Right ventricle myocardium inferior (tissue), 1 donor: ENCODE results near the gene TAS2R9. TPM values are rescaled to one million over a fixed set of nuclear protein-coding genes. Genes with fewer than 3 reads are reported as not detected.
A peak's percentile ranks its signal among the peaks of the same experiment; 100 is the strongest.
"Not testable (repeated sequence)": the region's sequence is repeated elsewhere in the genome, so short reads cannot be mapped to it uniquely, and the experiment has no call there.

Experiments used
- ATAC-seq: fragments of 200-7000 bp; cut with Tn5 transposase; one replicate; pipeline ENCODE4 v1.9.1; 2020; ENCODE audit warnings: mild to moderate bottlenecking, moderate library complexity
- DNase-seq: peaks from one replicate; pipeline ENCODE4 v3.0.0; 2021; ENCODE audit errors: missing footprints
- intact Hi-C: fragments of 100-400 bp; cut with DNase I; formaldehyde crosslinking; loops from one replicate; pipeline ENCODE4 v1.11.0; 2022
- long read RNA-seq: library from polyadenylated mRNA; unstranded; transcript quantifications from one replicate; pipeline ENCODE4 v2.0.0, GENCODE V29; 2021
- total RNA-seq: library from RNA; stranded (reverse); fragmentation: NEBNext Ultra II Directional; extraction: Animal tissue kit (Norgen Biotek cat#: 25700); gene quantifications from one replicate; pipeline ENCODE4 v1.2.1, GENCODE V29; 2021
- donor health status: DM: no; HTN: yes; CAD: no; lungs with severe emphysema.

Gene TAS2R9, protein sequence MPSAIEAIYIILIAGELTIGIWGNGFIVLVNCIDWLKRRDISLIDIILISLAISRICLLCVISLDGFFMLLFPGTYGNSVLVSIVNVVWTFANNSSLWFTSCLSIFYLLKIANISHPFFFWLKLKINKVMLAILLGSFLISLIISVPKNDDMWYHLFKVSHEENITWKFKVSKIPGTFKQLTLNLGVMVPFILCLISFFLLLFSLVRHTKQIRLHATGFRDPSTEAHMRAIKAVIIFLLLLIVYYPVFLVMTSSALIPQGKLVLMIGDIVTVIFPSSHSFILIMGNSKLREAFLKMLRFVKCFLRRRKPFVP
- total RNA-seq: not detected
- long read RNA-seq: 0 reads

DNA sequence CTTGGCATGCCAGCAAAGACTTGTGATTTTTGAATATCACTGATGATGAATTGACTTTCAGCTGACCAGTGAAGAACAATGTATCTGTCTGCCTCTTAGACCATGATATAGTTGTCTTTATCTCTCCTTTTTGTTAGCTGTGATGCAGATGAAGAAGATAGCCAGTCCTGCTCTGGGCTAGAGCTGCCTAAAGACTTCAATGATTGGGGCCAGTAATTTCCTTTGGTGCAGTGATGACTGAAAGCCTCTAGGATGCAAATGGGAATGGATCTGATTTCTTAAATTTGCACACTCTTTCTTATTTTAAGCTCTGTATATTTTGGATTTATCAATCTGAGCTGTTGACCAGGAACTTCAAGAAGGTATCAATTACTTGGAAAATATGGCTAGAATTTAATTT lies at the start of gene TAS2R9:
Gene TAS2R9 (minus strand): TSS at position 101 of the 400 bp plus-strand sequence. CDS start 93 bp downstream, at position 8.
- intact Hi-C loops: no loop called here
- ATAC-seq (no peak), DNase-seq (no peak)

DNA sequence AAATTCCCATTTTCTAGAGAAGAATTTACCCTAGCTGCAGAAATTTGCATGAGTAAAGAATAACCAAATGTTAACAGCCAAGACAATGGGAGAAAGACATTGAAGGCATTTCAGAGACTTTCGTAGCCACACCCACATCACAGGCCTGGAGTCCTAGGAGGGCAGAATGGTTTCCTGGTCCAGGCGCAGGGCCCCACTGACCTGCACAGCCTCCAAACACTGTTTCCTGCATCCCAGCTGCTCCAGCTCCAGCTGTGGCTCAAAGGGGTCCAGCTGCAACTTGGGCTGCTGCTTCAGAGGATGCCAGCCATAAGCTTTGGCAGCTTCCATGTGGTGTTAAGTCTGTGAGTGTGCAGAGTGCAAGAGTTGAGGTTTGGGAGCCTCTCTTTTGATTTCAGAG lies 45.8 kb upstream of the TAS2R9 start:
- no peak for ATAC-seq
- intact Hi-C loops: no loop called here

DNA sequence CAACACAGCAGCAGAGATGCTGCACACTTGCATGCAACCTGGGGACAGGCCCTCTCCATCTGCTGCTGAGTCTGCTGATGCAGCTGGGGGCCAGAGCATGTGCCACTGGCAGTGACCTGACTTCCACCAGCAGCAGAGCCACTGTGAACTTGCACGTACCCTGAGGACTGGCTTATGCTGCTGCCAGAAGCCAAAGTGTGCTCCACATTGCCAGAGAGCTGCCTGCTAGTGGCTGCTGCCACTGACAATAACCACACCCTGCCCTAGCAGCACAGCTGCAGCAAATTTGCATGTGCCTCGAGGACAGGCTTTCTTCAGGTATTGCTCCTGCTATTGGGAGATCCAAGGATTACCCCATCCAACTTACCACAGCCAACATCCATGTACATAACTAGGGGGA lies 43.8 kb upstream of the TAS2R9 start:
- no peak for ATAC-seq
- DNase-seq: no peak
- intact Hi-C loops: no loop called here

More for the DNA sequence above, 45.8 kb upstream of the TAS2R9 start:
- DNase-seq: peak; percentile 50

DNA sequence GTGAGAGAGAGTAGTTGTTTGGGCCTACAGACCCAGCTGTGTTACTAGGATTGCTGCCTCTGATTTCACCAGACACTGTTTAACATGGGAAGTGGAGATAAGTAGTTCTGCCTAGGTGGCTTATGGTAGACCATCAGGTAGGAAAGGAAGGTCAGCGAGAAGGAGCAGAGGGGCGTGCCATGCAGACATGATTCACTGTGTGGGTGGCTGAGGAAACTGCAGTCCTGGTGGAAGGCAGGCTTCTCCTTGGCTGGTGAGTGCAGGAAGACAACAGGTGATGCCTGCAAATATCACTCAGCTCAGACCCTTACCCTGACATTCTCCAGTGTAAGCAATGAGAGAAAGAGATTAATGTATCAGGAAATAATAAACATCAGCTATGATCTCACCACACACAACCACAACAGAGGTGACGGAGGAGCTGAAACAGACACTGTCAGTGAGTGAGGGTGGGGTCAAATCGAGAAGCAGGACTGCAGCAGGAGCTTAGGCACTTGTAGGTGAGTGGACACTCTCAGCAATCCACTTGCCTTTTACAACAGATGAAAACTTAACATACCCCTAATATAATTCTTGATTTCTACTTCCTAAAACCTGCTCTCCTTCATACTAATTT lies 41.4 kb upstream of the TAS2R9 start:
- DNase-seq: no peak
- ATAC-seq: no peak
- intact Hi-C loops: no loop called here

DNA sequence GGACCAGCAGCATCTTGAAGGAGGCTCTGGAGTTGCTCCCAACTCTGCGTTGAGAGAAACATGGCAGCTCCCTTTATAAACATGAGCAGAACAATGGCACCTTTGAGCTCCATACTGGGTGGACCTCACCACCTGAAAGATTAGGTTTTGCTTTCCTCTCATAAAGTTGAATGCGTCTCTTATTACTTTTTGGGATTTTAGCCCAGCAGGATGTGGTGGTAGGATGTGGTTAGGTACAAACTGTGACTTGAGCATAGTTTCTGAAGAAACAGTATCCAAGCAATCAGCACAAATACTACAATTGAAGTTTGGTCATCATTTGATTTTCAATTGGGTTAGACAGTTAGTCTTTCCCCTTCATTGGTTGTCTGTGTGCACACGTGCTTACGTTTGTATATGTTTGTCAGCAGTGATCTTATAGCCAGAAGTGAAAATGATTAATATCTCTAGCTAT lies 39.5 kb upstream of the TAS2R9 start, which contains the start of gene PRR4:
Gene PRR4 (minus strand): TSS at position 51 of the 454 bp plus-strand sequence. CDS start 38 bp downstream, at position 13.
- ATAC-seq (no peak), DNase-seq (no peak)
- intact Hi-C loops: no loop called here

DNA sequence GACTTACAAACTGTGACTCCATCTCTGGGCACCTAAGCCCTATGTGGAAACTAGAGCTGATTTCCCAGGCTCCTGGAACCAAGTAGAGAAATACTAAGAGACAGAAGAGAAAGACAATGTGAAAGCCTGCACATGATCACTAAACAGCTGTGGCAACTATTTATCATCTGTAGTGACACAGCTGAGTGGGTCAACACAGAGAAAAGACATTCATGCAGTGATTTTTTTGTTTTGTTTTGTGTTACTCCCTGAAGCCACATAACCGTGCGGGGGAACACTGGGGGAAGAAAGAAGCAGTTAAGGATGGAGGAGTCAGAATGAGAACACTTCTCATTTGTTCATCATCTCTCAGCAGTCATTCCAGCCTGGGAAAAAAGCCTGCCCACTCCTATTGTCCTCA lies 37.8 kb upstream of the TAS2R9 start:
- ATAC-seq: no peak
- no peak for DNase-seq
- intact Hi-C loops: no loop called here

DNA sequence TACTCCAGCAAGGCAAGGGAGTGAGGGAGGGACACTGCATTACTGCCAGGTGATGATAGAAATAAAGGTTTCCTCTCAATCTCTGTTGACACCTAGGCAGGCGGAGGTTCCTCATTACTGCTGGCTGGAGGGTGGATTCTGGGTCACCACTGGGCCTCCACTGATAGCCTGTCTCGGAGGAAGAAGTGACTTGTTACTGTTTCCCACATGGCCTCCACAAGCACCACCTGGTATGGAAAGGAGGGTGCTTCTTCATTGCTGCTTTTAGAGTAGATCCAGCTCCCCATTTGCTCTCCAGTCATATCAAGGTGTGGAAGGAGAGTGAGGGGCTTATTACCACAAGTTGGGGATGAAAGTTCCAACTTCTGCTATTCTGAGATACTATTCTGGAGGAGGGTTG lies 32.9 kb upstream of the TAS2R9 start:
- no peak for ATAC-seq
- intact Hi-C loops: no loop called here
- no peak for DNase-seq

DNA sequence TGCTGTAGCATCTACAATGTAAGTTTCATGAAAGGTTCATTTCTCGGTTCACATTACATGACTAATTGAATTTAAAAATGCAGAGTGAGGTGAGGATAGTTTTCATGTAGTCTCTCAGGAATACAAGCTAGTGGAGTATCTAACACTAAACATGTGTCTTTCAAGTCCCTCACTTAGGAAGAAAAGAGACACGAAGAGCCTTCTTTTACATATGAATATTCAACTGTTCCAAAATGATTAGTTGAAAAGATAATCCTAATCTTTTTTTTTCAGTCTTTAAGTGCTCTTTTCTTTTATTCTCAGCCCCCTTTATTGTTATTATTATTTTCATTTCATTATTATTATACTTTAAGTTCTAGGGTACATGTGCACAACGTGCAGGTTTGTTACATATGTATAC lies 28.5 kb upstream of the TAS2R9 start:
- intact Hi-C loops: no loop called here
- DNase-seq: no peak
- ATAC-seq: no peak

DNA sequence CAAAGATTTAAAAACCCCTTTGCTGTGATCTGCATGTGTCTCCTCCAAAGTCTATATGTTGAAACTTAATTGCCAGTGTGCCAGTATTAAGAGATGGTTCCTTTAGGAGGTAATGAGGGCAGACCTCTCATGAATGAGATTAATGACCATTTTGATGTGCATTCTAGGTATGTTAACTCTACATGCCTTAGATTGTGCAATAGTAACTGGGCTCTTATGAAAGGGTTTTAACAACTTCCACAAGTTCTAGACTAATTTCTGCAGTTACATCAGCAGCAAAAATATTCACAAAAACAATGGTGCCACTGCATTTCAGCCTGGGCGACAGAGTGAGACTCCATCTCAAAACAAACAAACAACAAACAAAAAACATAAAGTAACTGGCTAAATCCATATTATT lies 20.0 kb upstream of the TAS2R9 start:
- no peak for DNase-seq
- intact Hi-C loops: no loop called here
- no peak for ATAC-seq

DNA sequence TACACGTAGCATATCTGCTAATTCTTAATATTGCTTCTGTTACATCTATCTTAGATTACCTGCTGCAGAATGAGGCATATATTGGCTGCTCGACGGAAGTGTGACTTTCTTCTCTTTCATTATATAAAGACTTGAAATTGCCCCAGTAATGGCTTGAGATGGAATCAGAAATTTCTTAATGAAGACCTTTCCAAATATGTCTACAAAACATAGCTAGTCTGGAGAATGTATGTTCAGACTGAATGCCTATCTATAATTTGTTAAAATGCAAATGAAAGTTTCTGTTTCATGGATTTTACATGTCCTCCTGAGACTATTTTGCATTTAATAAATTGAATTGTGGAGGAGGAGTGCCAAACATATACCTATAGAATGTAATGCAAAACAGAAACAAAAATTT lies 16.3 kb upstream of the TAS2R9 start, which contains the start of gene TAS2R10:
Gene TAS2R10 (minus strand): TSS at position 101 of the 400 bp plus-strand sequence. CDS start 89 bp downstream, at position 12.
- intact Hi-C loops: no loop called here
- no peak for DNase-seq
- no peak for ATAC-seq

DNA sequence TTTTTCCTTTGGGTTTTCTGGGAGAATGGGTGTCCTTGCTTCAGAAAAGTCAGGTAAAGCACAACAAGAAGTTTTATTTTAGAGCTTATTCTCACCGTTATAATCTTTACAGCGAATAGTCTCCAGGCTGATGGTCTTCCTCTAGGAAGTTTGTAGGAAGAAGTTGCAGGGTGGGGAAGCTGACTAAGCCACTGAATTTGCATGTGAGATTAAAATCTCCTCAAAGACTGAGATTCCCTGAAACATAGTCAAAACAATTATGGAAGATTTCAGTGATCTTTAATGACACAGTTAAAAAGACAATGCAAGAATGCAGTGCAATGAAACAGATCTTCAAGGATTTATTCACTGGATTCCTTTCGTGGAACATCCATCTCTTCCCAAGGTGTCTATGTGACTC lies 15.0 kb upstream of the TAS2R9 start:
- intact Hi-C loops: no loop called here
- DNase-seq (no peak), ATAC-seq (no peak)

DNA sequence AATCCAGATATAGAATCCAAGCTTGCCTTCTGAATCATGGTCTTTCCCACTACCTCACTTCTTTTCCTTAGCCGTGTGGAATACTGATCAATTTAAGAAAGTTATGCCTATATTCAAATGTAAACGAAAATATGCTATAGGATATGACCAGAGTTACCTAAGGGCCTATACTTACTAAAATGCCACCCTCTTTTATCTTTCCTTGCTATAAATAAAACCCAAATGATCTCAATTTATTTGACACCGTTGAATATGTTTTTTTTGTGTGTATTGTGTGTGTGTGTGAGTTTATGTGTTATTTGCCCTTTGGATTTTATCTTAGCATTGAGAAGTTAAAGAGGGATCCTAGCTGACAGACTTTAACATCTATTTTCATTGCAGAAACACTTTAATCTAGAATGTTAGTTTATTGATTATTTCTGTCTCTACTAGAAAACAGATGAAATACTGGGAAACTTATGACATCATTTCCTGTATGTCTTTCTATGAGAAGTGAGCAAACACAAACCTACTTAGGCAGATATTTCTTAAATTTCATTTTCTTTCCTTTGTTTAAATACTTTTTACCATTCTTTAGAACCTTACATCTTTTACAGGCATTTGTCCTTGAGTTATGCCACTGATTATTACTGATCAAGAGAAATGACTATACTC lies 2.0 kb upstream of the TAS2R9 start:
- no peak for DNase-seq
- intact Hi-C loops: no loop called here
- no peak for ATAC-seq

DNA sequence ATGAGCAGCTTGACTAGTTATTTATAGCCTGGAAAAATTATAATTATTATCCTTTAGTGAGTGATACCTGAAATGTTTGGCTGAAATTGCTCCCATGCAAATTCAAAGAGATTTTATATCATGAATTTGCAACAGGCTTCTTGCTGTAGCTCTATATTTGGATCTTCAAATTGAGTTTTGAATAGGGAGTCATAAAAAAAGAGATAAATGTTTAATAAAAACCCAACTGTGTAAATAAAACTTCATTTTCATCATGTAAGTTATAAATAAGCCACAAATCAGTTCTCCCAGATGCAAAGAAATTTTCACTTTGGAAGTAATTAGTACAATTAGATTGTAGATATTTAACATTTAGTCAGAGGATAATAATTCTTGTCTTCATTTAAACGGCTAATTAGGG lies 2.8 kb downstream of the TAS2R9 start, which contains the start of gene TAS2R8:
Gene TAS2R8 (minus strand): TSS at position 101 of the 400 bp plus-strand sequence. CDS start 306 bp downstream, outside the sequence.
- DNase-seq: no peak
- no peak for ATAC-seq
- intact Hi-C loops: no loop called here

DNA sequence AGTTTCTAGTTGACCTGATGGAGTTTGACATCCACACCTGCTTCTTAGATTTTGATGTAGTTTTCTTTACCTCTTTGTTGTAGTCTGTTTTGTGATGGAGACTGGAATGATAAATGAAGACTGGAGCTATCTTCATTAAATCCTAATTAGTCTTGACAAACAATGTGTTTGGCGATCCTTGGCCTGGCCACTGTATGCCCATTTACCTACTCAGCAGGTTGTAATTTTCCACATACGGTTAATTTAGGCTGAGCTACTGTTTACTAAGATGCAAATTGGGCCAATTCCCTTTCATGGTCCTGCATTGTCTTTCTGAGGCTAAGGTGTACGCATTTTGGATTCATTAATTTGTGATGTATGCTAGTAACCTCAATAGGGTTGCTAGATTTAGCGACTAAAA lies 7.4 kb downstream of the TAS2R9 start, which contains the start of gene TAS2R7:
Gene TAS2R7 (minus strand): TSS at position 41 of the 400 bp plus-strand sequence. CDS start 57 bp downstream, outside the sequence.
- ATAC-seq (no peak), DNase-seq (no peak)
- intact Hi-C loops: no loop called here

DNA sequence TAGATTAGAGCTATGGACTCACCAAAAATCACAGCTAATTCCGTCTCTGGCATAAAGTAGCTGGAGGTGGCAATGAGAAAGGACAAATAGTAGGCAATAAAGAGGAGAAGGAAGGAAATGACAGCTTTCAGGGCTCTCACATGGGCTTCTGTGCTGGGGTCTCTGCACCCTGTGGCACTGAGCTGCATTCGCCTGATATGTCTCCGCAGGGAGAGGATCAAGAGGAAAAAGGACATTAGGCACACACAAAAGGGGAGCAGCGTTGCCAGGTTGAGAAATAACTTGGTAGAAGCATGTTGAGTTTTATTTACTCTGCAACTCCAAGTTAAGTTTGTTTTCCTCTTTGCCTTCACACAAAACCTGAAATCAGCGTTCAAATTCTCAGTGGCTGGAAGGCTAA lies 8.2 kb downstream of the TAS2R9 start:
- intact Hi-C loops: no loop called here
- no peak for DNase-seq
- ATAC-seq: no peak

DNA sequence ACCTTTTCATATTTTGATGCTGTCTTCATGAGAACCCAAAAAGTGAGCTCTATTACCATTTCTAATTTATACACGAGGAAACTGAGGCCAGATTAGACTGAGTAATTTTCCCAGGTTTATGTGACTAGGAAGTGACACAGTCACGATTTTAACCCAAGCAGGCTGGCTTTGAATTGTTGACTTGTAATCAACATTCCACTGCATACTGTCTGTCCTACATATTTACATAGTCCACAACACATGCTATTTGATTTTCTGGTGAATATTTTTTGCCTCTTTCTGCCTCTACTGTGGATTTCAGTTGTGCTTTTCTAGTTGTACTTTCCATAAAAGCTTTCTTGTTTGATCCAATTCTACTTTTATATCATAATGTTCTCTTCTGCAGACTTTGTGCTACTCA lies 15.7 kb downstream of the TAS2R9 start:
- intact Hi-C loops: no loop called here
- ATAC-seq (no peak), DNase-seq (no peak)

DNA sequence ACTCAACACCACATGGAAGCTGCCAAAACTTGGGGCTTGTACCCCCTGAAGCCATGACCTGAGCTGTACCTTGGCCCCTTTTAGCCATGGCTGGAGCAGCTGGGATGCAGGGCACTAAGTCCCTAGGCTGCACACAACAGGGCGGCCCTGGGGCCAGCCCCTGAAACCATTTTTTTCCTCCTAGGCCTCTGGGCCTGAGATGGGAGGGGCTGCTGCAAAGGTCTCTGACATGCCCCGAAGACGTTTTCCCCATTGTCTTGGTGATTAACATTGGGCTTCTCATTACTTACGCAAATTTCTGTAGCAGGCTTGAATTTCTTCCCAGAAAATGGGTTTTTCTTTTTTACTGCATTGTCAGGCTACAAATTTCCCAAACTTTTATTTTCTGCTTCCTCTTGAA lies 18.2 kb downstream of the TAS2R9 start:
- intact Hi-C loops, ATAC-seq: not testable (repeated sequence)

DNA sequence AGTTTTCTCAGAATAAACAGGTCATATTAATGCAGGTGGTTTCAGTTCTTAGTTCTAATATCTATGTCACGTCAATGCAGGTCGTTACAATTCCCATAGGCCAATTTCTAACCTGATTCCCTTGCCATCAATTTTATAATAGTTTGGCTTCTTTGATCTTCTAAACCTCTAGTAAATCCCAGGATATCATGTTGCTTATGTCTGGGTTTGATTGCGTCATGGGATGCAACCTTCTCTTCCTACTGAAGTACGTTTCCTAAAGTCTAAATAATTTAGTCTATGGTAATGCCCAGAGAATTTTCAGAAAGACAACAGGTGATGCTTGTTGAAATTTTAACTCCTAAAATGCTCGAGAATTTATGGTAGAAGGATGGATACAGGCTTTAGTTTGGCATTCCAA lies 26.7 kb downstream of the TAS2R9 start:
- DNase-seq (no peak), ATAC-seq (no peak)
- intact Hi-C loops: no loop called here

More for the DNA sequence above, 18.2 kb downstream of the TAS2R9 start:
- not testable (repeated sequence) for DNase-seq

DNA sequence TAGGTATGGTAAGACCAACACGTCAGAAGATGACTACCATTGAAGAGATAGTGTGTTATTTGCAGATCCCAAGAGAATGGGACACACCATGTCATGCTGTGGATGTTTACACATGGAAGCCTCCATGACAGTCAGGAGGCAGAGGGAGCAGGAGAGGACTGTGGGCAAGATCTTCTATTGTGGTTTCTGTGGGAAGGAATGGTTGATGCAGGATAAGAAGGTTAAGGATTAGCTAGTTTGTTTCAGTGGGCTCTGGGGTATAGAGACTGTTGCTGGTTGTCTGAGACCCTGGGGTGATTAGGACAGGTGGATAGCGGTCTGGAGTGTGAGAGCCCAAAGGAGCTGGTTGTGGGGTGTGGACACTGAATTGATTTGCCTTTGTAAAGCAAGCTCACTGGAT lies 30.9 kb downstream of the TAS2R9 start:
- DNase-seq: no peak
- no peak for ATAC-seq
- intact Hi-C loops: no loop called here
